ENCODE results near the gene APH1A.
A peak's percentile ranks its signal among the peaks of the same experiment; 100 is the strongest.

APH1A gene

DNA sequence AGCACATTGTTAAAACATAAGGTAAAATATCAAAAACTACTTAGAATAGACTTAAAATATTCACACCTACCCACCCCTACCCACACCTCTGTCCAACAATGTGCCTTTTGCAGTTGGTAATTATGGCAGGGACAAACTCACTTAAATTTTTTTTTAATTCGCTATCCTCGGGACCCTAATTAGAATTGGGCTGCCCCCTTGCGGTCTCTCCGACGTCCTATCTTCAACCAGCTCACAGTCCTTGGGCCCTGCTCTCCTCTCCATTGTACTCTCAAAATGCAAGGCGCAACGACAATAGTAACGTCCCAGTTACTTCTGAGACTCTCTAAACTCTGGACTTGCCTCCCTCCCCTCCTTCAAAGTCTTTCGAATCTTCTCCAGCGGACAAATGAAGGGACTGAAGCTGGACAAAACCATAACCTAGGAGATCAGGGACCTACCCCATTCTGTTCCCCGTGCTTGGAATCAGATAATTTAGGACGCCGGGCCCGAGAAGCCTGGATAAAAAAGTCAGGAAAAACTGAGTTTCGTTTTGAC is 12.5 kb upstream of the APH1A start:
- H3K36me3 Mint-ChIP-seq = peaks cover 2% of the 10 kb centered on the region
- no peaks in the 10 kb centered on the region for H3K9me3 Mint-ChIP-seq
- no peaks in the 10 kb centered on the region for H3K27me3 Mint-ChIP-seq
- peak overlapping the region; percentile 88 for H3K4me3 Mint-ChIP-seq
- H3K27ac Mint-ChIP-seq = peak overlapping the region; percentile 86
- H3K4me1 Mint-ChIP-seq = peaks cover 32% of the 10 kb centered on the region

DNA sequence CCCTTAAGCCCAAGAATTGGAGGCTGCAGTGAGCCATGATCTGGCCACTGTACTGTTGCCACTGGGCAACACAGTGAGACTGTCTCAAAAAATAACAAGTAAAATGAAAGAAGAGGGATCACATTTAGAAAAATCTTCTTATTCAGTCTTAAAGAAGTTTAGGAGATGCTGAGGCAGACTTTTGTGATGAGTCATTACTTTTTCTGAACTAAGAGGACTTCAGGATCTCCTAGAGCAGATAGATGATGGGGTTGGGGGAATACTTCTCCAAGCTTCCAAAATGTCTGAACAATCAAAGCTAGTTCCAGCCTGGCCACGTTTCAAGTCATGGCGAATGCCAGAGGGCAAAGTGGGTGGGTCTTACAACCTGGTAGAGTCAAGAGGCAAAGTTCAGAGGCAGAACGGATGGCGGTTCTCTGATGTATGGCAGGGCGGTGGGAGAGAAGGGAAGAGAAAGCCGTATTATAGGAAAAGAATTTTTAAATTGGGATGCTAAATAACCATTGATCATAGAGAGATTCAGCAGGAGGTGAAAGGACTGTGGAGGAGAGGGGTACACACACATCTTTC is 11.4 kb upstream of the APH1A start:
- H3K4me1 Mint-ChIP-seq = peaks cover 32% of the 10 kb centered on the region
- H3K4me3 Mint-ChIP-seq = peak overlapping the region; percentile 48
- H3K9me3 Mint-ChIP-seq = no peaks in the 10 kb centered on the region
- peak overlapping the region; percentile 25 for H3K27ac Mint-ChIP-seq
- peaks cover 4% of the 10 kb centered on the region for H3K36me3 Mint-ChIP-seq
- H3K27me3 Mint-ChIP-seq = no peaks in the 10 kb centered on the region

DNA sequence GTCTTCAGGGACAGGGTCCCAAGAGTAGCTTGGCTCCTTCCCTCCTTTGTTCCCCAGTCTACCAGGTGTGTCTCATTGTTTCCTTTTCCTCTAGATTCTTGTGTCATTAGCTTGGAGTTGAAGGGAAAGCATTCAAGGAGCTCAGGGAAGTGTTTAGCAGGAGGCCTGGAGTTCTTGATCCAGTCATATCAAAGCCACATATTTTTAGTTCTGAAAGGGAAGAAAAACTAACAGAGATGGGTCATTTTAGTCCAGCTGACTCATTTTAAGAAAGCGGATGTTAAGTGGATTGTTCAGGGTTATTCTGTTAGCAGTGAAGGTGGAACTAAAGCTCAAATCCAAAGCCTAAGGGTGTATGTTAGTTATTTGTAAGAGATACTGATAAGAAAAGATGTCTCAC is 4.5 kb upstream of the APH1A start:
- Mint-ChIP-seq H3K27ac (no peak overlapping the region), H3K9me3 (no peaks in the 10 kb centered on the region), H3K27me3 (no peaks in the 10 kb centered on the region), H3K4me1 (peaks cover 11% of the 10 kb centered on the region), H3K4me3 (no peak overlapping the region), H3K36me3 (peaks cover 7% of the 10 kb centered on the region)

DNA sequence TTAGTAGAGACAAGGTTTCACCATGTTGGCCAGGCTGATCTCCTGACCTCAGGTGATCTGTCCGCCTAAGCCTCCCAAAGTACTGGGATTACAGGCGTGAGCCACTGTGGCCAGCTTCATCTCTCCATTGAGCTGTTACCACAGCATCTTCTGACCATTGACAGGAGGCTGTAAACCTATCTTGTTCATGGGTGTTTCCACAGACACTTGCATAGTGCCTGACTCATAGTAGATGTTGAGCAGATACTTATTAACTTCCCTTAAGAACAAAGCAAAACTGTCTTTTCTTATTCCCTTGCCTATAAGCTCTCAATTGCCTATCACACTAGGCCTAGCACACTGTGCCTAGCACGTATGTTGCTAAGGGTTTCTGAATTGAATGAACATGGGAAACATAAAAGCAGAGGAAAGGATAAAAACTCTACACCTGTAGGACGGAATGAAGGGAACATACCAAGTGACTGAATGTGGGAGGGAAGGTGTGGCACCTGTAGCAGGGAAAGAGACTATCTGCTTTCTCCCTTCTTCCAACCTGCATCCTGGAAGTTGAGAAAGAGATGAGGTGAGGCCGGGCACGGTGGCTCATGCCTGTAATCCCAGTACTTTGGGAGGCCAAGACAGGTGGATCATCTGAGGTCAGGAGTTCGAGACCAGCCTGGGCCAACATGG is 2.6 kb upstream of the APH1A start:
- no peak overlapping the region for H3K27ac Mint-ChIP-seq
- no peak overlapping the region for H3K4me3 Mint-ChIP-seq
- peaks cover 8% of the 10 kb centered on the region for H3K36me3 Mint-ChIP-seq
- peaks cover 26% of the 10 kb centered on the region for H3K4me1 Mint-ChIP-seq
- H3K27me3 Mint-ChIP-seq = no peaks in the 10 kb centered on the region
- H3K9me3 Mint-ChIP-seq = no peaks in the 10 kb centered on the region

DNA sequence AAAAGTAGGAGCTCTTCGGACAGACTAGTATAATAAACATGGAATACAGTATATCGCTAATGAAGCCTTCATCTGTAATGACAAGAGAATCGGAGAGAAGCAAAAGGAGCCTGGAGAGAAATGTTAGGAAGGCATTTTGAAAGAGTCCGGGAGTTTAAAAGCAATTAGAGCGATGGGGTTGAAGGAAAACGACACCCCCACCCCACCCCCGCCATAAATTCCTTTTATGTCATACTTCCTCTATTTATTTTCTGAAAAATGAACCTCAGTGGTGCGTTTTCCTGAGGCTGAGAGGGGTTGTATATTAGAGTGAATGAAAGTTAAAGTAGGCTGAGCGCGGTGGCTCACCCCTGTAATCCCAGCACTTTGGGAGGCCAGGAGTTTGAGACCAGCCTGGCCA is 635 bp upstream of the APH1A start:
- H3K9me3 Mint-ChIP-seq = no peaks in the 10 kb centered on the region
- peak overlapping the region; percentile 91 for H3K27ac Mint-ChIP-seq
- H3K27me3 Mint-ChIP-seq = no peaks in the 10 kb centered on the region
- H3K36me3 Mint-ChIP-seq = peaks cover 6% of the 10 kb centered on the region
- peaks cover 26% of the 10 kb centered on the region for H3K4me1 Mint-ChIP-seq
- peak overlapping the region; percentile 92 for H3K4me3 Mint-ChIP-seq

DNA sequence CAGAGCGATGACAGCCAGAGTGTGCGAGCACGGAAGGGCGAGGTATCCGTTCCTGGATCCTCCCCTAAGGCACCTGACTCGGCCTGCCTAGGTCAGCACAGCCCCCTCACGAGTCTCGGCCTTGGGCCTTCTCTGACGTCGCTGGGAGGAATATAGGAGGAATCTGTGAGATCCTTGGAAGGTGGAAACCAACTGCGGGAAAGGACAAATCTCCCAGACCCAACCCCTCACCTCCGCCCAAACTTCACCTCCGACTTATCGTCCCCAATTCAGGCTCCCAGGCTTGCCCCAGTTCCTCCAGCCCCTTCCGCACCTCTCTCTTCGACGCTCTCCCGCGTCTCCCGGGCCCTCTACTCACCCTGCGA is 494 bp downstream of the APH1A start:
- Mint-ChIP-seq H3K36me3 (peaks cover 4% of the 10 kb centered on the region), H3K27me3 (no peaks in the 10 kb centered on the region), H3K4me3 (peak overlapping the region; percentile 92), H3K27ac (peak overlapping the region; percentile 91), H3K9me3 (no peaks in the 10 kb centered on the region), H3K4me1 (peaks cover 26% of the 10 kb centered on the region)

DNA sequence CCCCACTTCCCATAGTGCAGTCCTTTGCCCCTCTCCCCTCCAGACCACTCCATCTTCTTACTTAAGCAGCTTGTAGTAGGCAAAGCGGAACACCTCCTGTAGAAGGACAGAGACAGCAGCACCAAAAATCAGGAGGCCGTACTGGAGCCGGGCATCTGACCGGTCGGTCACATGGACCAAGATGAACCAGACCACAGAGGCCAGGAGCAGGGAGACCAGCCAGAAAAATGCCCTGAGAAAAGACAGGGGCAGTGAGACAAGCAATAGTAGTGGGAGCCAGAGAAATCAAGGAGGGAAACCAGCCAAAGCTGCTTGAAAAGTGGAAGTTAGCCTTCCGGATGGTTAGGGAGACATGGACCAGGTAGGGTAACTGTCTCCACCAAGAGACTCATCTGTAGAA is 920 bp downstream of the APH1A start:
- Mint-ChIP-seq H3K27me3 (no peaks in the 10 kb centered on the region), H3K36me3 (peaks cover 4% of the 10 kb centered on the region), H3K4me3 (peak overlapping the region; percentile 92), H3K9me3 (no peaks in the 10 kb centered on the region), H3K4me1 (peaks cover 26% of the 10 kb centered on the region), H3K27ac (peak overlapping the region; percentile 91)

DNA sequence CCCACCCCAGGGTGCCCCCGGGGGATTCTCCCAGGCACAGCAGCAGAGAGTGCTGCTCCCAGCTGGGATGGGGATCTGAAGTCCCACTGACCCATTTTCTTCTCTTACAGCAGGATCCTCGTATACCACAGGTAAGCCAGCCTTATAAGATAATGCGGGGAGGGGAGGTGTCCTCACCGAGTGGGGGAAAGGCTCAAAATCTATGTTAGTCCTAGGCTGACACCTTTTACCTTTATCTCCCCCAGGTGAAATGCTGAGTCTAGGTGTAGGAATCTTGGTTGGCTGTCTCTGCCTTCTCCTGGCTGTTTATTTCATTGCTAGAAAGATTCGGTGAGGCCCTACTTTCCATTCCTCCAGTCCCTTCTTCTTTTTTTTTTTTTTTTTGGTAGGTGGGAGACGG is 5.3 kb downstream of the APH1A start:
- H3K27me3 Mint-ChIP-seq = no peaks in the 10 kb centered on the region
- H3K4me1 Mint-ChIP-seq = peaks cover 15% of the 10 kb centered on the region
- H3K27ac Mint-ChIP-seq = no peak overlapping the region
- H3K36me3 Mint-ChIP-seq = peaks cover 2% of the 10 kb centered on the region
- no peak overlapping the region for H3K4me3 Mint-ChIP-seq
- no peaks in the 10 kb centered on the region for H3K9me3 Mint-ChIP-seq

DNA sequence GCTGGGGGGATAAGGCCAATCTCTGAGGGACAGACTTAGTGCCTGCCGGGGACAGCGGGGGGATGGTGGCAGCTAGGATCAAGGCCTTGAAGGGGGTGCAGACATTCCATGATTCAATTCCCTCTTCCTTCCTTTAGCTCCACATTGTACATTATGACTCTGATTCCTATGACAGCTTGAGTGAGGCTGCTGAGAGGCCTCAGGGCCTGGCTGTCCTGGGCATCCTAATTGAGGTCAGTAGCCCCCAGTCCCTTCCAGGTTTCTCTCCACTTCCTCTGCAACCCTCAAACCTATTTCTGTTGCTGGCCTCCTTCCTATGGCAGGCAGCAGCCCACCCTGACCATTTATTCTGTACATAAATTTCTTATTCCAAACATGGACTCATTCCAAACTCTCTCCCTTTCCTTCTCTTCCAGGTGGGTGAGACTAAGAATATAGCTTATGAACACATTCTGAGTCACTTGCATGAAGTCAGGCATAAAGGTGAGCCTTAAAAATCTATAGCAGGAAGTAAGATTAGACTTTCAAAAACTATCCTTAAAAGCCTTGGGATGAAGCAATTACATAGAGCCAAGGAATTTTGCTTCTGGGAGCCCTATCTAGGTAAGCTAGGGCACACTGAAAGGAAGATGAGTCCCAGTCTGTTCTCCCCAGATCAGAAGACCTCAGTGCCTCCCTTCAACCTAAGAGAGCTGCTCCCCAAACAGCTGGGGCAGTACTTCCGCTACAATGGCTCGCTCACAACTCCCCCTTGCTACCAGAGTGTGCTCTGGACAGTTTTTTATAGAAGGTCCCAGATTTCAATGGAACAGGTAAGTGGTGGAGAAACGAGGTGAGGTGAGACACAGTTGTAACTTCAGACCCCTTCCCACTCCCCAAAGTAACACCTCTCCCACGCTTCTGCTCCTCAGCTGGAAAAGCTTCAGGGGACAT is 6.2 kb downstream of the APH1A start:
- H3K4me3 Mint-ChIP-seq = no peak overlapping the region
- peaks cover 2% of the 10 kb centered on the region for H3K36me3 Mint-ChIP-seq
- H3K9me3 Mint-ChIP-seq = no peaks in the 10 kb centered on the region
- H3K27me3 Mint-ChIP-seq = peaks cover 1% of the 10 kb centered on the region
- peaks cover 10% of the 10 kb centered on the region for H3K4me1 Mint-ChIP-seq
- no peak overlapping the region for H3K27ac Mint-ChIP-seq

DNA sequence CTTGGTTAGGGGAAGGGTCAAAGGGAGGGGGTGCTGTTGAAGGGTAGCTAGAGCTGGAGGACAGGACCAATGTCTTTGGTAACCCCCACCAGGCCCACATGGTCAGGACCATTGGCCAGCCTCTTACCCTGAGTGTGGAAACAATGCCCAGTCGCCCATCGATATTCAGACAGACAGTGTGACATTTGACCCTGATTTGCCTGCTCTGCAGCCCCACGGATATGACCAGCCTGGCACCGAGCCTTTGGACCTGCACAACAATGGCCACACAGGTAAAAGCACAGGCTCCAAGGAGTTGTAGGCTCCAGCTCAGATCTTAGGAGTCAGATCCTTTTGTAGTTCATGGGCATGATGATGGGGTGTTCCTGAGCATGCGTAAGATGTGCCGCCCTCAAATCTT is 7.4 kb downstream of the APH1A start:
- Mint-ChIP-seq H3K4me3 (no peak overlapping the region), H3K27ac (no peak overlapping the region), H3K36me3 (no peaks in the 10 kb centered on the region), H3K4me1 (peaks cover 4% of the 10 kb centered on the region), H3K27me3 (peaks cover 7% of the 10 kb centered on the region), H3K9me3 (no peaks in the 10 kb centered on the region)

DNA sequence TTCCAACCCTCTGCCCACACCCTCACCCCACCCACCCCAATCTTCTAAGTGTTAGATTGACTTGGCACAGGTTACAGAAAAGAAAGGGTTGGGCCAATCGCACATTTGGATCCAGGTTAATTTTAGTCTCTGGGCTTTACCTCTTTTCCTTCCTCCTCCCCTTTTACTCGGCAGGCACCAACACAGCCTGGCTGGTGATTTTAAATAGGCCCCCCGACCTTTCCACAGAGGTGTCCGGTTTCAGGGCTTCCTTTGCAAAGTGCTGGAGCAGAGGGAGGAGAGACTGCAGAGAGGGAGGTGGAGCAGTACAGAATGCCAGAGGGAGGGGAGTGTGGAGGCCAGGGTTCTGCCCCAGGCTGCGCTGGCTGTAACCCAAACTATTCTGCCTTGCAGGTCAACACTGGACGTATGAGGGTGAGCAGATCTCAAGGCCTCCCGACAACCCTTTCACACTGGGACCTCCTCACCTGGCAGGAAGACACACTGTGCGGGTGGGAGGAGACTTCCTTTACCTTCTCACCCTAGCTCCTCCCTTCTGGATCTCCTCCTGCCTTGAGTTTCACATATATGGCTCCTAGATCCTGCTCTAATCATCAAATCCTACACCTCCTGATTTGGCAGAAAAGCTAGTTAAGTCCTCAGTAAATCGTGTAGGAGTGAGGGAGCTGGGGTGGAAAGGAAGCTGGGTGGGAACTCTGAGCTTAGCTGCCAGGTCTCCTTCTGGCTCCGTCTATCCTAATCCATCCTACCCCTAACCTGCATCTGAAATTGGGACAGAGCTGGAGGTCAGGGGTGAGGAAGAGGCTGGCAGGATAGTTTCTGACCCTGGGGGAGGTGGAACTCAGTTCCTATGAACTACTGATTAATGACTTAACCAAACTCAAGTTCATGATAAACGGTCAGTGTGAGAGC is 8.8 kb downstream of the APH1A start:
- Mint-ChIP-seq H3K27me3 (peaks cover 10% of the 10 kb centered on the region), H3K4me1 (peaks cover 16% of the 10 kb centered on the region), H3K27ac (no peak overlapping the region), H3K36me3 (no peaks in the 10 kb centered on the region), H3K9me3 (no peaks in the 10 kb centered on the region), H3K4me3 (no peak overlapping the region)

DNA sequence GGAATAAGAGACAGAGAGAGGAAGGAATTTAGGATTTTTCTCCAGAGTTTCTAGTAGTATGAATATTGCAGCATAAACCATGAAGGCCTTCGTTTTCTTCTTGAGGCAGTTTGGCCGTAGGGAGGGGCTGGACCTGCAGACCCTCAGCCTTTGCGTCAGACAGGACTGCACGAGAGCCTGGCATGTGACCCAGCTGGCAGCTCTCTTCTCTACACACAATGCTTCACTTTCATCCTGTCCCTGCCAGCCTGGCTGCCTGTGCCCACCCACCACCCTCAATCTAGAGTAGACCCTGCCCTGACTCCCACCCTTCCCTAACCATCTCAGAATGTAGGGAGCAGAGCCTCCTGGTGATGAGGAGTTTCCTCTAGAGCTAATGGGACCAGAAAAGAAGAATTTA is 9.6 kb downstream of the APH1A start:
- Mint-ChIP-seq H3K4me3 (no peak overlapping the region), H3K27ac (no peak overlapping the region), H3K4me1 (peaks cover 16% of the 10 kb centered on the region), H3K36me3 (no peaks in the 10 kb centered on the region), H3K27me3 (peaks cover 10% of the 10 kb centered on the region), H3K9me3 (no peaks in the 10 kb centered on the region)

DNA sequence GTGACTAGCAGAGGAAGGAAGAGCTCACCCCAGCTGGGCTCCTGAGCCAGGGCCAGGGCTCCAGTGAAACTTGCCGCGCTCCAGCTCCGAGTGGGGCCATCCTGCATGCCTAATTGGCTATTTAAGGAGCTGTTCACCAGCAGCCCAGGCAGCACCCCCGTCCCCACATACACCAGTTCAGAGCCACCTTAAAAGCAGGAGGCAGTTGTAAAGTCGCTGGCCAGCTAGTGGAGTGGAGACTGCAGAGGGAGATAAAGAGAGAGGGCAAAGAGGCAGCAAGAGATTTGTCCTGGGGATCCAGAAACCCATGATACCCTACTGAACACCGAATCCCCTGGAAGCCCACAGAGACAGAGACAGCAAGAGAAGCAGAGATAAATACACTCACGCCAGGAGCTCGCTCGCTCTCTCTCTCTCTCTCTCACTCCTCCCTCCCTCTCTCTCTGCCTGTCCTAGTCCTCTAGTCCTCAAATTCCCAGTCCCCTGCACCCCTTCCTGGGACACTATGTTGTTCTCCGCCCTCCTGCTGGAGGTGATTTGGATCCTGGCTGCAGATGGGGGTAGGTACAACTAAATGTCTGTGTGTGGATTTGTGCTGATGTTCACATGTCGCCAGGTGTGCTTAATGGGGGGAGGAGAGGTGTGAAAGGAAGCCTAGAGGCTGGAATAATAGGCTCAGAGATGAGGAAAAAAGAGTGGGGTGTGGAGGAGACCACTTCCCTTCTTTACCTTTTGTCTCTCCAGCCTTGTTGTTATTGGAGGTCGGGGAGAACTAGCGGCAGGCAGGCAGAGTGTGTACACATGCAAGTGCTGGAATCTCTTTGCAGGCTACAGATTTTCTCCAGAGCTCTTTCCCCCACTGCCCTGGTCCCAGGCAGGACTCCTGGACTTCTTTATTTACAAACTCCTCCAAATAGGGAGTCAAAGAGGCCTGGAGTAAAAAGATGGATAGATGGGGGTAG is 10.9 kb downstream of the APH1A start, which contains the start of gene CA14:
CA14 (plus strand) TSS at position 151 of the 962 bp plus-strand sequence; CDS start at position 506, 355 bp downstream.
- no peak within 1 kb of the TSS for H3K27ac Mint-ChIP-seq
- H3K36me3 Mint-ChIP-seq = no peaks in the 10 kb centered on the region
- peak within 1 kb of the TSS; percentile 7 for H3K4me3 Mint-ChIP-seq
- peaks cover 13% of the 10 kb centered on the region for H3K27me3 Mint-ChIP-seq
- peaks cover 16% of the 10 kb centered on the region for H3K4me1 Mint-ChIP-seq
- H3K9me3 Mint-ChIP-seq = no peaks in the 10 kb centered on the region

All from activated naive CD4-positive, alpha-beta T cell treated with anti-CD3 and anti-CD28 coated beads, Interleukin-2, amount 50 U/mL, for 24 hours (primary cell).